ENCODE measurements around the gene EFNB2.

DNA sequence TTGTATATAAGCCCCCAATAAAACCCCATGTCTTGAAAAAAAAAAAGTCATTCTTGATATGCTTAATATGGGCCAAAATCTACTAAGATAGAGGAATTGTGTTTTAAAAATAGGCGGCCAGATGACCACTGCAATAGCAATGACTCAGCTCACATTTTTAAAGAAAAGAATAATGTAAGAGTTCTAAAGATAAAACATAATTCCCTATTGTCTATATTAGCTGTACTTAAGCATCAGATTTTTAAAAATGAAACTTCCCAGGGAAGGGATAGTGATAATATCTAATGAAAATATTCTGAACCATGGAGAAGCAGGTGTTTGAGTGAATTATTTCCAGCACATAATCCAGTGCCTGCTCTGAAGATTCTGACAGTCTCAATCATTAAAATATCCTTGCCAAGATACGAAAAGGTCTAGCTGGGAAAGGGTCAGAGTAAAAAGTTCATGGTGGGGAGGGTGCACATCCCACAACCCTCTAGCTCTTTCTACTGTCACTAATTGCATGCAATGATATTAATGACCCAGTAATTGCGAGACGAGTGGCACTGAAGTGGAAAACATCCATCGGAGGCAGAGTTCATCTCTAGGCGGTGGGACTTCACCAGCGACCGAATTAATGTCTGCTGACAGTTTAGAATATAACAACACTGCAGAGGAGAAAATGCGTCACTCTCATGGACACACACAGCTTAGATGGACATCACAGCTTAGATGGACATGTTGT lies 31.6 kb downstream of the EFNB2 start:
- TF ChIP-seq KLF16 (IDR thresholded peaks at IDR 0.05) = no peak
- TF ChIP-seq TOE1 (IDR thresholded peaks at IDR 0.05; ENCODE audit: borderline replicate concordance) = no peak
- TF ChIP-seq TOE1 (CRISPR knock-in tag; IDR thresholded peaks at IDR 0.05; ENCODE audit: borderline replicate concordance, low read depth) = no peak
- no peak for TF ChIP-seq KDM1A (IDR thresholded peaks at IDR 0.05)
- no peak for TF ChIP-seq MXI1 (IDR thresholded peaks at IDR 0.05; ENCODE audit: low read depth, low read length)
- no peak for TF ChIP-seq BRD4 (IDR thresholded peaks at IDR 0.05)
- no peak for TF ChIP-seq ZNF217 (CRISPR knock-in tag; IDR thresholded peaks at IDR 0.05)
- no peak for TF ChIP-seq BRCA1 (IDR thresholded peaks at IDR 0.05)
- TF ChIP-seq BRCA1 (CRISPR knock-in tag; IDR thresholded peaks at IDR 0.05) = no peak
- no peak for TF ChIP-seq EZH2 (IDR thresholded peaks at IDR 0.05; ENCODE audit: borderline replicate concordance, low read depth, low read length)
- no peak for TF ChIP-seq CTCF (IDR thresholded peaks at IDR 0.05 in 2 of 3, conservative IDR thresholded peaks at IDR 0.05 in 1 of 3; ENCODE audit: insufficient read depth in 2 of 3, low read depth in 1 of 3, low read length in 3 of 3)
- TF ChIP-seq ZNF668 (CRISPR knock-in tag; IDR thresholded peaks at IDR 0.05) = no peak
- TF ChIP-seq SRSF9 (IDR thresholded peaks at IDR 0.05; ENCODE audit: borderline replicate concordance, low read depth, low read length) = no peak
- no peak for TF ChIP-seq POLR2A (conservative IDR thresholded peaks at IDR 0.05)
- no peak for TF ChIP-seq SIX5 (IDR thresholded peaks at IDR 0.05; ENCODE audit: borderline replicate concordance in 1 of 2, insufficient read depth in 1 of 2, low read depth in 1 of 2, low read length in 2 of 2)
- no peak for TF ChIP-seq SPI1 (IDR thresholded peaks at IDR 0.05; ENCODE audit: borderline replicate concordance, low read depth, low read length)

Measured in K562 (cell line).